Type B pancreatic cell (in vitro differentiated cells): ENCODE results near the gene MPPED1. TPM values are rescaled to one million over a fixed set of nuclear protein-coding genes. Genes with fewer than 3 reads are reported as not detected.

Experiments
- DNase-seq: peaks from one replicate; pipeline ENCODE4 v3.0.0; 2021; ENCODE audit warnings: mixed read lengths; ENCODE audit not compliant: unreplicated experiment; ENCODE audit errors: extremely low spot score
- H3K27ac Mint-ChIP-seq: 2 replicates; pipeline ENCODE4 v1.8.0; 2021; ENCODE audit warnings: mild to moderate bottlenecking, mixed read lengths
- H3K27me3 Mint-ChIP-seq: 2 replicates; pipeline ENCODE4 v1.8.0; 2021; ENCODE audit warnings: mixed read lengths
- H3K36me3 Mint-ChIP-seq: 2 replicates; pipeline ENCODE4 v1.8.0; 2021; ENCODE audit warnings: mixed read lengths
- H3K4me1 Mint-ChIP-seq: one replicate; pipeline ENCODE4 v1.8.0; 2021; ENCODE audit warnings: mixed read lengths; ENCODE audit not compliant: unreplicated experiment
- H3K4me3 Mint-ChIP-seq: 2 replicates; pipeline ENCODE4 v1.8.0; 2021; ENCODE audit warnings: mild to moderate bottlenecking, mixed read lengths
- H3K9me3 Mint-ChIP-seq: 2 replicates; pipeline ENCODE4 v1.8.0; 2021; ENCODE audit warnings: mixed read lengths
- CTCF ChIP-seq: fragments of 200-600 bp; sonication (generic); conservative IDR thresholded peaks from 2 replicates; pipeline ENCODE4 v1.5.0; 2021; ENCODE audit warnings: antibody characterized with exemption, mild to moderate bottlenecking
- total RNA-seq: library from RNA; stranded (reverse); gene quantifications from 2 replicates; pipeline ENCODE4 v1.2.1, GENCODE V29; 2021; ENCODE audit warnings: low replicate concordance

MPPED1 gene
- total RNA-seq, 1 donor from 2014 or later, result 1.2 TPM

GRCh38 chr22:43505896-43506295 lies 94.1 kb downstream of the MPPED1 start:
- no peaks in the 10 kb centered on the region for H3K36me3 Mint-ChIP-seq
- no peak for DNase-seq
- no peaks in the 10 kb centered on the region for H3K9me3 Mint-ChIP-seq
- H3K4me3 Mint-ChIP-seq, result no peak overlapping the region
- H3K4me1 Mint-ChIP-seq, result no peaks in the 10 kb centered on the region
- no peaks in the 10 kb centered on the region for H3K27me3 Mint-ChIP-seq
- TF ChIP-seq CTCF, result no peak
- no peak overlapping the region for H3K27ac Mint-ChIP-seq

GRCh38 chr22:43506487-43506886 lies 94.7 kb downstream of the MPPED1 start:
- Mint-ChIP-seq H3K9me3 (no peaks in the 10 kb centered on the region), H3K27ac (no peak overlapping the region), H3K27me3 (no peaks in the 10 kb centered on the region), H3K4me1 (no peaks in the 10 kb centered on the region), H3K36me3 (no peaks in the 10 kb centered on the region), H3K4me3 (no peak overlapping the region)
- no peak for TF ChIP-seq CTCF
- DNase-seq, result no peak

- H3K4me1 Mint-ChIP-seq, result no peaks in the 10 kb centered on the region
Observed at GRCh38 chr22:43507235-43507634, 95.4 kb downstream of the MPPED1 start.

GRCh38 chr22:43508489-43508888 lies 96.7 kb downstream of the MPPED1 start:
- Mint-ChIP-seq H3K9me3 (no peaks in the 10 kb centered on the region), H3K4me1 (no peaks in the 10 kb centered on the region), H3K27ac (no peak overlapping the region), H3K36me3 (no peaks in the 10 kb centered on the region), H3K4me3 (no peak overlapping the region), H3K27me3 (no peaks in the 10 kb centered on the region)
- TF ChIP-seq CTCF, result no peak
- no peak for DNase-seq

More at GRCh38 chr22:43507235-43507634, 95.4 kb downstream of the MPPED1 start:
- no peak overlapping the region for H3K27ac Mint-ChIP-seq
- H3K27me3 Mint-ChIP-seq, result no peaks in the 10 kb centered on the region
- no peak overlapping the region for H3K4me3 Mint-ChIP-seq
- no peaks in the 10 kb centered on the region for H3K36me3 Mint-ChIP-seq
- TF ChIP-seq CTCF, result no peak
- H3K9me3 Mint-ChIP-seq, result no peaks in the 10 kb centered on the region
- no peak for DNase-seq

GRCh38 chr22:43509337-43509736 lies 97.5 kb downstream of the MPPED1 start:
- Mint-ChIP-seq H3K36me3 (no peaks in the 10 kb centered on the region), H3K9me3 (no peaks in the 10 kb centered on the region)

More at GRCh38 chr22:43509337-43509736, 97.5 kb downstream of the MPPED1 start:
- TF ChIP-seq CTCF, result no peak
- H3K27me3 Mint-ChIP-seq, result no peaks in the 10 kb centered on the region
- no peaks in the 10 kb centered on the region for H3K4me1 Mint-ChIP-seq
- DNase-seq, result no peak
- no peak overlapping the region for H3K27ac Mint-ChIP-seq
- H3K4me3 Mint-ChIP-seq, result no peak overlapping the region
